ENCODE data around the gene RPS23.

- TF ChIP-seq TP53 (CRISPR knock-in tag; IDR thresholded peaks at IDR 0.05) (no peak), FOXP1 (CRISPR knock-in tag; IDR thresholded peaks at IDR 0.05; ENCODE audit: borderline replicate concordance) (no peak), USF1 (CRISPR knock-in tag; IDR thresholded peaks at IDR 0.05) (no peak), CTCF (IDR thresholded peaks at IDR 0.05) (no peak), SP1 (CRISPR knock-in tag; conservative IDR thresholded peaks at IDR 0.05) (no peak), MAX (CRISPR knock-in tag; IDR thresholded peaks at IDR 0.05) (no peak)
These were observed 17.0 kb upstream of the RPS23 start for GRCh38 chr5:82295144-82295543.

Measured in WTC11 (cell line).